Hematopoietic multipotent progenitor cell treated with erythropoietin and hydrocortisone succinate and interleukin-3 and kit ligand, for 17 days (in vitro differentiated cells): ENCODE results near the gene RALGDS.
"Not testable (repeated sequence)": the region's sequence is repeated elsewhere in the genome, so short reads cannot be mapped to it uniquely, and the experiment has no call there.

Experiments
- DNase-seq: peaks from one replicate; pipeline ENCODE4 v3.0.0-alpha.2; 2015; ENCODE audit warnings: low spot score

RALGDS gene

GRCh38 chr9:133067006-133067405 is 54.0 kb downstream of the RALGDS start:
- DNase-seq: no peak

- DNase-seq: no peak
These were observed 54.7 kb downstream of the RALGDS start for GRCh38 chr9:133066181-133066983.

- no peak for DNase-seq
These were observed 56.0 kb downstream of the RALGDS start for GRCh38 chr9:133065070-133065388.

- DNase-seq: no peak
These were observed 56.6 kb downstream of the RALGDS start for GRCh38 chr9:133064241-133065069.

GRCh38 chr9:133063500-133064231 is 57.4 kb downstream of the RALGDS start:
- no peak for DNase-seq

GRCh38 chr9:133063159-133063499 is 57.9 kb downstream of the RALGDS start:
- DNase-seq: no peak

- DNase-seq: not testable (repeated sequence)
These were observed 58.5 kb downstream of the RALGDS start for GRCh38 chr9:133062569-133062968.

- DNase-seq: not testable (repeated sequence)
These were observed 59.3 kb downstream of the RALGDS start, which contains the start of gene CEL for GRCh38 chr9:133061764-133062145. CEL (plus strand) TSS chr9:133061981; CDS start chr9:133062003, 22 bp downstream.

GRCh38 chr9:133061019-133061763 is 59.8 kb downstream of the RALGDS start:
- not testable (repeated sequence) for DNase-seq

- DNase-seq: no peak
These were observed 60.6 kb downstream of the RALGDS start for GRCh38 chr9:133060417-133060841.

GRCh38 chr9:133059623-133060022 is 61.4 kb downstream of the RALGDS start:
- no peak for DNase-seq

- no peak for DNase-seq
These were observed 62.3 kb downstream of the RALGDS start for GRCh38 chr9:133058550-133059320.

GRCh38 chr9:133058071-133058470 is 63.0 kb downstream of the RALGDS start:
- DNase-seq: no peak

GRCh38 chr9:133057553-133057952 is 63.5 kb downstream of the RALGDS start:
- no peak for DNase-seq

GRCh38 chr9:133057006-133057405 is 64.0 kb downstream of the RALGDS start:
- DNase-seq: no peak

GRCh38 chr9:133056533-133056932 is 64.5 kb downstream of the RALGDS start:
- no peak for DNase-seq

- DNase-seq: no peak
These were observed 65.1 kb downstream of the RALGDS start for GRCh38 chr9:133055788-133056420.

- DNase-seq: no peak
These were observed 66.1 kb downstream of the RALGDS start for GRCh38 chr9:133054966-133055365.

- no peak for DNase-seq
These were observed 66.7 kb downstream of the RALGDS start for GRCh38 chr9:133054194-133054890.

- no peak for DNase-seq
These were observed 69.0 kb downstream of the RALGDS start for GRCh38 chr9:133051966-133052539.
